ENCODE results near the gene DMBX1.

- no peak for TF ChIP-seq EP300 (IDR thresholded peaks at IDR 0.05; ENCODE audit: low read depth)
- TF ChIP-seq POLR2AphosphoS5 (IDR thresholded peaks at IDR 0.05), result no peak
Observed at GRCh38 chr1:46527474-46528296, 38.0 kb downstream of the DMBX1 start.
